Nephron progenitor cell (in vitro differentiated cells): Measurements from ENCODE around the gene PLEKHA6.

Source experiments
- DNase-seq: peaks from one replicate; pipeline ENCODE4 v3.0.0; 2021
- H3K27ac Mint-ChIP-seq: 2 replicates; pipeline ENCODE4 v1.8.0; 2021; ENCODE audit warnings: mild to moderate bottlenecking, moderate library complexity, mixed read lengths
- H3K27me3 Mint-ChIP-seq: 2 replicates; pipeline ENCODE4 v1.8.0; 2021; ENCODE audit warnings: mild to moderate bottlenecking, low read depth, mixed read lengths; ENCODE audit not compliant: poor library complexity
- H3K36me3 Mint-ChIP-seq: 2 replicates; pipeline ENCODE4 v1.8.0; 2021; ENCODE audit warnings: low read depth, mixed read lengths
- H3K4me1 Mint-ChIP-seq: 2 replicates; pipeline ENCODE4 v1.8.0; 2021; ENCODE audit warnings: mixed read lengths
- H3K4me3 Mint-ChIP-seq: 2 replicates; pipeline ENCODE4 v1.8.0; 2021; ENCODE audit warnings: mild to moderate bottlenecking, moderate library complexity, mixed read lengths
- H3K9me3 Mint-ChIP-seq: 2 replicates; pipeline ENCODE4 v1.8.0; 2021; ENCODE audit warnings: mild to moderate bottlenecking, moderate library complexity, mixed read lengths
- TF ChIP-seq, protein P1 (sequence below): fragments of 200-600 bp; sonication (generic); IDR thresholded peaks from 2 replicates; pipeline ENCODE4 v1.5.0; 2021; ENCODE audit warnings: antibody characterized with exemption

The PLEKHA6 gene

DNA sequence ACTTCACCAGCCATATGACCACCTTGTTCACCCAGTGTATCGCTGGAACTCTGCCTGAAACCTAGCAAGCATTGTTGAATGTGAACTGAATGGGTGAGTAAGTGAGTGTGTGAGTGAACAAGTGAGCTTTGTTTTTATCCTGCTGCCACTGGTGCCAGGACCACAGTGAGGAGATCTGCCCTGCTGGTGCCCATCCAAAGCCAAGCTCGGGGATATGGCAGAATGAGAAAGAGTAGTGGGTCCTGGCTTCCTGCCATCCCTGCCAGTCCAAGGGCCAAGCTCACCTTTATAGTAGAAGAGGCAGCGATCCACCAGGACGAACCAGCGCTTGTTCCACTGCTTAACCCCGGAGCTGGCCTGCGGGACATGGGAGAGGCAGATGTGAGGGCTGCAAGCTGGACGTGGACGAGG lies 92.5 kb downstream of the PLEKHA6 start:
- no peak overlapping the region for H3K4me3 Mint-ChIP-seq
- no peak overlapping the region for H3K27ac Mint-ChIP-seq
- no peaks in the 10 kb centered on the region for H3K9me3 Mint-ChIP-seq

DNA sequence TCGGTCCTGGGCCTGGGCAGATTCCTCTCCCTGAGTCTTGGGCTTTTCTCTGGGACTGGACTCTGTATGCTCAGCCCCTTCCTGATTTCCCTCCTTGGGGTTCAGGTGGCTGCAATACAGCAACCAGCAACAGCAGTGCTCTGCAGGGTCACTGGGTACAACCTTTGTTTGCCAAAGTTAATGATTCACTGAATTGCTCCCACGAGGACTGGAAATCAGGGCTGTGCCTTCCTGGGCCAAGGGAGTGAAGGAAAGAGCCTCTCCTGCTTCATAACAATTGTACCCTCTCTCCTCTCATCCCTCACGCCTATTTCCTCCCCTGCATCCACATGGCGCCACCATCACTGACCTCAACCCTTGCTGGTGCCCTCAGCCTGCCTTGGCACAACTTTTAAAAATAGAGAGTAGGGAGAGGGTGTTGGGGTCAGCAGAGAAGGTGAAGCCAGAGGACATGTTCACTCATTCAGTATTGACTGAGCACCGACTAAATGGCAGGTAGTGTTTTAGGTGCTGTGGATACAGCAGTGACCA lies 93.2 kb downstream of the PLEKHA6 start:
- TF ChIP-seq, protein P1, sequence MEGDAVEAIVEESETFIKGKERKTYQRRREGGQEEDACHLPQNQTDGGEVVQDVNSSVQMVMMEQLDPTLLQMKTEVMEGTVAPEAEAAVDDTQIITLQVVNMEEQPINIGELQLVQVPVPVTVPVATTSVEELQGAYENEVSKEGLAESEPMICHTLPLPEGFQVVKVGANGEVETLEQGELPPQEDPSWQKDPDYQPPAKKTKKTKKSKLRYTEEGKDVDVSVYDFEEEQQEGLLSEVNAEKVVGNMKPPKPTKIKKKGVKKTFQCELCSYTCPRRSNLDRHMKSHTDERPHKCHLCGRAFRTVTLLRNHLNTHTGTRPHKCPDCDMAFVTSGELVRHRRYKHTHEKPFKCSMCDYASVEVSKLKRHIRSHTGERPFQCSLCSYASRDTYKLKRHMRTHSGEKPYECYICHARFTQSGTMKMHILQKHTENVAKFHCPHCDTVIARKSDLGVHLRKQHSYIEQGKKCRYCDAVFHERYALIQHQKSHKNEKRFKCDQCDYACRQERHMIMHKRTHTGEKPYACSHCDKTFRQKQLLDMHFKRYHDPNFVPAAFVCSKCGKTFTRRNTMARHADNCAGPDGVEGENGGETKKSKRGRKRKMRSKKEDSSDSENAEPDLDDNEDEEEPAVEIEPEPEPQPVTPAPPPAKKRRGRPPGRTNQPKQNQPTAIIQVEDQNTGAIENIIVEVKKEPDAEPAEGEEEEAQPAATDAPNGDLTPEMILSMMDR, result no peak
- H3K9me3 Mint-ChIP-seq, result no peaks in the 10 kb centered on the region
- H3K4me1 Mint-ChIP-seq, result peaks cover 55% of the 10 kb centered on the region
- H3K36me3 Mint-ChIP-seq, result no peaks in the 10 kb centered on the region
- H3K27ac Mint-ChIP-seq, result peak overlapping the region; percentile 36
- peaks cover 17% of the 10 kb centered on the region for H3K27me3 Mint-ChIP-seq
- H3K4me3 Mint-ChIP-seq, result no peak overlapping the region
- DNase-seq, result no peak

More for the DNA sequence above, 92.5 kb downstream of the PLEKHA6 start:
- TF ChIP-seq, protein P1, result no peak
- H3K4me1 Mint-ChIP-seq, result peaks cover 48% of the 10 kb centered on the region
- peaks cover 13% of the 10 kb centered on the region for H3K27me3 Mint-ChIP-seq
- H3K36me3 Mint-ChIP-seq, result no peaks in the 10 kb centered on the region
- DNase-seq, result no peak

DNA sequence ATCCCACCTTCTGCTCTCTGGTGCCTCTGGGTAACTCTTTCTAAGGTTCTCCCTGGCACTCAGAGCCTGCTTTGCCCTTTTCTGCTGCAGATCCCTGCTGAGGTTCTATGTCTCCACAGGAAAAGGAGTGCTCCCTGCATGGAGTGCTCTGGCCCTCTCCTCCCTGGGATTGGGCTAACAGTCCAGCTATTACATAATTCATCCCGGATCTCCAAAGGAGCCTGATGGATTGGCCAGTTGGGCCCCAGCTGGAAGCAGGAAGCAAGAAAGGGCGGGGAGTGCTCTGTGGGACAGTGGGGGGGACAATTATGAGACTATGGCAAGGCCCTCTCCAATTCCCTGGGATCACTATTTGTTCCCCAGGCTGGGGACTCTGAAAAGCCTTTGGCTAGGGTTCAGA lies 94.1 kb downstream of the PLEKHA6 start:
- TF ChIP-seq, protein P1, result no peak
- Mint-ChIP-seq H3K27me3 (peaks cover 19% of the 10 kb centered on the region), H3K9me3 (no peaks in the 10 kb centered on the region), H3K4me1 (peaks cover 55% of the 10 kb centered on the region), H3K4me3 (no peak overlapping the region), H3K36me3 (peaks cover 2% of the 10 kb centered on the region), H3K27ac (no peak overlapping the region)
- DNase-seq, result no peak

DNA sequence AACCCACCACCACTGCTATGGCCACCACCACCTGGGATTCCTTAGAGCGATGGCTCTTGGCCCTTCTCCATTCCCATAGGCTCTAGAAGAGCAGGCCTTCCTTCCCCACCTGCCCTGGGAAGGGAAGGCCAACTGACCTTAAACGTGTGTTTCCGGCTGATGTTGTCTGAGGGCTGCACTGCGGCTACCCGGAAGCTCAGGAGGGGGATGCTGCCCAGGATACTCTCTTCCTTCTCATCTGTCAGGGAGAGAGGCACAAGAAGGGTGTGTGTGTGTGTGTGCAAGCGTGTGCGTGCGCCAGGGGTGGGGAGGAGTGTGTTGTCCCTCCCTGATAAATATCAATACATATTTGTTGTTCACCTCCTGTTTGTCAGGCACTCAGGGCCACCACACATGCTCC lies 94.9 kb downstream of the PLEKHA6 start:
- DNase-seq, result no peak
- H3K4me3 Mint-ChIP-seq, result no peak overlapping the region
- H3K4me1 Mint-ChIP-seq, result peaks cover 55% of the 10 kb centered on the region
- peaks cover 21% of the 10 kb centered on the region for H3K27me3 Mint-ChIP-seq
- no peaks in the 10 kb centered on the region for H3K9me3 Mint-ChIP-seq
- H3K27ac Mint-ChIP-seq, result no peak overlapping the region
- TF ChIP-seq, protein P1, result no peak
- peaks cover 11% of the 10 kb centered on the region for H3K36me3 Mint-ChIP-seq

DNA sequence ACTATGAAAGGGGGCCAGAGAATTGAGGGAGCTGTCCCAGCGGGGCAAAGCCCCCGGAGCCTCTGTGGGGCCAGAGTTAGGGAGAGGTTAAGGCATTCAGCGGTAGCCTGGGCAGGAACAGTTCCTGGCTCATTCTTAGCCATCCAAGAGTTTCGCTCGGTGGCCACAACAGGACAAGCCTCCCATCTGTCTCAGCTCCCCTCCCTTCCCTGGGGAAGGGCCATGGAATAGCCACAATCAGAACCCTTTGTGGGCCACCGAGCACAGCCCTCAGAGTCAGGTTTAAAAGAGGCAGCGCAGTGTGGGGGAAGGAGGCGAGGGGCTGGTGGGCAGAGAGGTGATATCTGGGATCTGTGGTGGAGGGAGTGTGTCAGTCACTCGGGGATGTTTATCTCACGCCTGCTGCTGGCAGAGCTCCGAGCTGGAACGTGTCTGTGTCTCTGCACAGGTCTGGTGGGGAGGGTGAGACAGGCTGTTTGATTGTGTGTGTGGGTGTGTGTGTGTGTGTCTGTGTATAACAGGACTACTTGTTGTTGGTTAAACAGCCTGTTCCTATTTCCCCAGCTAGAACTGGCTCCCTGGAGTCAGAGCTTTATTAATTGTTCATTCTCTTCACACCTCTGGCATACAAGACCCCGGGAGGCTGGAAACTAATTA lies 96.3 kb downstream of the PLEKHA6 start:
- Mint-ChIP-seq H3K4me1 (peaks cover 53% of the 10 kb centered on the region), H3K4me3 (peak overlapping the region; percentile 32), H3K27ac (peak overlapping the region; percentile 84), H3K9me3 (no peaks in the 10 kb centered on the region), H3K36me3 (peaks cover 12% of the 10 kb centered on the region), H3K27me3 (peaks cover 19% of the 10 kb centered on the region)
- DNase-seq, result no peak
- TF ChIP-seq, protein P1, result no peak
